ENCODE data around the gene SMPD2. TPM values are rescaled to one million over a fixed set of nuclear protein-coding genes. Genes with fewer than 3 reads are reported as not detected.

SMPD2 gene
- total RNA-seq, 1 experiment from 2014 or later = 10.1 TPM

DNA sequence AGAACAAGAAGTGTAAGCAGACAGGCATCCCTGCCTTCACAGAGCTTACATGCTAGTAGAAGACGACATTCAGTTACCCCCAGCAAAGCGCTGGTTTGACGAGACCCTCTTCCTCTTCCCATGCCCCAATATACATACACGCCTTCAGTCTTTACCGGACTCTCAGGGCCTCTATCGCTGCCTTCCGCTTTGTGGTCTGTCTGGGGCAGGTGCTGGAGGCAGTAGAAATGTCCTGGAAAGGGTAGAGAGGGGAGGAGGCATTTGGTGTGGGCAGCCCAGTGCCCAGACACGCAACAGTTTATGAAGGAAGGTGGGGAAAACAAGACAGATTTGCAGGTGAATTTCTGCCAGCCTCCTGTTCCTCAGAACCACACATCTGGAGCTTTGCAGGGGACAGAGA lies 6.0 kb downstream of the SMPD2 start:
- no peak for DNase-seq (ENCODE audit: low read depth)

DNA sequence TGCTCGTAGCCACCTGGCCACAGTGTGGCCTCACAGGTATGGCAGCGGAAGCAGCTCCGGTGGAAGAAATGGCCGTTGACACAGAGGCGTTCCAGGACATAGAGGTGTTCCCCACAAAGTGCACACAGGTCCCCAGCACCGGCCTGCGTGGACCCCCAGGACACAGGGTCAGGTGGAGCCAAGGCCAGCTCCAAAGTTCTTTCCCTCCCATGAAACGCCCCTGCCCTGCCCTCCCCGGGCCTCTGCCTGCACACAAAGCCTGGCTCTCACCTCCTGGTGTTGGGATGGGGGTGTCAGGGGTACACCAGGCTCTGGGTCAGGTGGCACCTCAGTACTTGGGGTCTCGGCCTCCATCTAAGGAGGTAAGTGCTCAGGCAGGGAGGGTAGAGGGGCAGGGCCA lies 6.6 kb downstream of the SMPD2 start:
- DNase-seq (ENCODE audit: low read depth) = no peak

DNA sequence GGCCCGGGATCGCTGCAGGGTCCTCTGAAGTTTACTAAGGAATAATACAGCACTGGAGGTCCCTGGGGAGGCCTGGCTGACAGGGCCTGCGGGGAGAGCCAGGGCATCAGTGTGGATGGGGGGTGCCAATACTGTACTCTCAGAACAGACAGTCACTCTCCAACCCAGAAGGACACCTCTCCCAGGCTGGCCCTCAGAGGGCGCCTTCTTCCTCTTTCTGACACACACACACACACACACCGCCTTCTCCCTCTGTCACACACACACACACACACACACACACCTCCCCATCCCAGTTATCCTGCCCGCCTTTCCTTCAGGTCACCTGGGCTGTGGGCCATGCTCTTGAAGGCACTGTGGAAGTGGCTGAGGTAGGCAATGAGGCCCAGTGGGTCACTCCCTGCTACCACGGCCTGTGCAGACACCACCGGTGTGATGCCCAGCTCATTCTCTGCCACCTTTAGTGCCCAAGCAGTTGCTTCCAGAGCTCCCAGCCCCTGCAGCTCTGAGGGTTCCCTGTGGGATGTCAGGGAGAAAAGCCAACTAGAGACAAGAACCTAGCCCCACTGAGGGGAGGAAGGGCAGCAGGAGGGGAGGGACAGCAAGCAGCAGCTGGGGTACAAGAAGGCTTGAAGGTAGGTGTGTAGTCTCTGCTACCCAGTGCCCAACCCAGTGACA lies 7.5 kb downstream of the SMPD2 start:
- DNase-seq (ENCODE audit: low read depth) = no peak

DNA sequence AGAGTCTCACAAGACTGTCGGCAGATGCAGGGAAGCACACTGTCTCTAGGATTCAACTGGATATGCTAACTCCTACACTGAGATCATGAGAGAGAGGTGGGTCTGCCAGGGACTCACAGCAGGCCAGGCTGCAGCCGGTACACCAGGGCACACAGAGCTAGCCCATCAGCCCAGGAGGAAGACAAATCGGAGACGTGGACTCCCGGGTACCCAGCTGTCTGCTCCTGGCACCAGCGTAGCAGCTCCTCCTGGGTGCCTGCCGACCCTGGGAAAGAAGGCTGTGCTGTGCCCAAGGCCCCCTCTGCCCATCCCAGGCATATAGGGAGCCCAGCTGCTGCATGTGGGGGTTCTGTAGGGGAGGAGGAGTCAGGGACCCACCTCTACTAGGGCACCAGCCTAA lies 8.1 kb downstream of the SMPD2 start:
- DNase-seq (ENCODE audit: low read depth) = no peak

DNA sequence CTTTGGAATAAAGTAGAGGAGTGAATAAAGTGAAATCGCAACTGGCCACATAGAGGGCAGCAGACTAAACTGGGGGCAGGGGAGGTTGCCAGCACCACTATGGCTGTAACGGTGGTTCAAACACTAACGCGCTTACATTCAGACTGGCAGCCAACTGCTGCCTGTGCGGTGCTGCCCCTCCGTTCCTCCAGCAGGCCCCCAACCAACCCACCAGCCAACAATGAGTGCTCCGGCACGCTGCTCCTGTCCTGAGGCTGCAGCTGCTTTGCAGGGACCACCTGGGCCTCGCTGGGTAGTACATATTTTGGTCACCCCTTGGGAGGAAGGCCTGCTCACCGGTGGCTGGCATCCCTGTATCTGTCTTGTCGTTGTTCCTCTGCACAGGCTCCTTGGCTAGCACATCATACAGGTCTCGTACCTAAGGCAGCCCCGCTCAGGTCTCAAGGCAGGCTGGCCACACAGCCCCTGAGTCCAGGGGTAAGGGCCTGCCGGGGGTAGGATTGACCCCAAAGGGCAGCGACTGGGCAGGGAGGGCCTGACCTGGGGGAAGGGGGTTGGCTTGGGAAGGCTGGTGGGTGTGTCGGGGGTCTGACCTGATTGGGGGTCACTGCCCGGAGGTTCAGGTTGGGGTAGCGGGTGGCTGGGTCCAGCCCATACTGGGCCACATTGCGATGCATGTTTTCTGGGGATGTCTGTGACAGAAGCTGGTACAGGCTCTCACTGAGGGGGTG lies 8.7 kb downstream of the SMPD2 start:
- no peak for DNase-seq (ENCODE audit: low read depth)

DNA sequence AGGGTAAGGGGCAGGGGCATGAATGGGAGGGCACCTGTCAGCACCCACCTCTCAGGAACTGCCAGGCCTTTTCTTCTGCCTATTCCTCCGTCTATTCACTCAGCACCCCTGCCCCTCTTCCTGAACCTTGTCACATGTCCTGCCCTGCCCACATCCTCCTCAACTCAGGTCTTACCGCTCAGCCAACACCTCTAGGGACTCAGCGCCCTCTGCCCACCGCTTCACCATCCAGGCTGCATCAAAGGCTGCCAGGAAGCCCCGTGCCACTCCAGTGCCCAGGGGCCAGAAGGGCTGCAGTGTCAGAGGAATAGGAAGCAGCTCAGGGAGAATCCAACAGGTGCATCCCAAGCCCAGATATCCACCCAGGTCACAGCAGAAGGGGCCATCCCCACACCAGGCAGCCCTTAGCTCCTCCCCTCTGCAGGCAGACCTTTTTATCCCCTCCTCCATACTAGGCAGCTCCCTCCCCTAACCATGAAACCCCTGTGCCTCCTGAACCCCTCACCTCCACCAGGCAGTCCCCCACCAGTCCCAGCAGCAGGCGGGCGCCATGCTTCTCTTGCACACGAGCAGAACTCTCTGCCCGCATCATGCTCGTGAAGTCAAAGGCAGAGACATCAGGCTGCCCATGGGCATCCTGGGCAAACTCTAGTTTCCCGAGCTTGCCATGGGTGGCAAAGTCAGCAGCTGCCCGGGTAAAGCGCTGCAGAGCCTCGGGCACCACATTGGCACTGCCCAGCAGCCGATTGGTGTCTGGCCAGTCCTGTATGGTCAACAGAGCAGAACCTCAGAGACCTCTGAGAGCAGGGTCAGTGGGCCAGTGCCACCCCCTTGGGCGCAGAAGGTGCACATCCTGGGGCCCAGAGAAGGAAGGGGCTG lies 9.5 kb downstream of the SMPD2 start:
- no peak for DNase-seq (ENCODE audit: low read depth)

DNA sequence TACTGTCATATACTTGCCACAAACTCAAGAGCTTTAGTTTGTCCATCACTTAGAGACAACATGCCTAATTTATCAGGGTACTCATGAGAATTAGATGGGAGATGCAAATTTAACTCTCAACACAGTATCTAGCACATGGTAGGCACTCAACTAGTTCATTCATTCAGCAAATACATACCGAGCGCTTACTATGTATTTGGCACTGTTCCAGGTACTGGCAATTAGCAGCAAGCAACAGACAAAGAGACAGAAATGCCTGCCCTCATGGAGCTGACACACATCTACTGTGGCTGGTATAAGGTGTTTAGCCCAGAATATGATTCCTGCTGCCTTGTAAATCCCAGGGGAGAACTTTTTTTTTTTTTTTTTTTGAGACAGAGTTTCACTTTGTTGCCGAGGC lies 10.3 kb downstream of the SMPD2 start:
- DNase-seq (ENCODE audit: low read depth) = no peak

DNA sequence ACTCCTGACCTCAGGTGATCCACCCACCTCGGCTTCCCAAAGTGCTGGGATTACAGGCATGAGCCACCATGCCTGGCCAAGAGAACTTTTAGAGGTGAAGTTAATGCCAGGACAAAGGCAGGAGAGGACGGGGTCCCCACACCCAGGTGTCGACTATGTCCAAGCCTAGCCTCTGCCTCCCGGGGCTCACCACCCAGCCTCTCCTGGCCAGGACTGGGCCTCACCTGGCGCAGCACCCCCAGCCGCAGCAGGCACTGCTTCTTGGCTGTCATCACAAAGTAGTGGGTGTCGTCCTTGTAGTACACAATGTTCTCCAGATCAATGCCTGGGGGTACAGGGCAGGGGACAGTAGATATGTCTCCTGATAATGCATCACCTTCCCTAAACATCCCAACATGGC lies 10.9 kb downstream of the SMPD2 start:
- DNase-seq (ENCODE audit: low read depth) = no peak

DNA sequence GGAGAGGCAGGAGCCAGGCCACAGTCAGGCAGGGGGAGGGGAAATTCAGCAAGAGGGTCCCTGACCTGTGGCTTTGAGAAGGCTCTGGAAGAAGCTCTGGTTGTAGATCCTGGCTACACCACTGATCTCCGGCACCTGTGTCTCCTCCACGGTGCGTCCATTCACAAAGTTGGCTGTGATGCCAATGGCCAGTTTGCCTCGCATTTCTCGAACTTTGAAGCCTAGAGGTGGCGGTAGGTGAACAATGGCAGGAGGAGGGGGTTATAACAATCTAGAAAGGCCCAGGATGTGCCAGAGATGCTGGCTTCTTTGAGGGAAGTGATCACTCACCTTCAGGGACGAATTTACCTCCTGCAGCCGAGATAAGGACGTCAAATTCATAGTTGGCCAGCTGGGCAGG lies 11.7 kb downstream of the SMPD2 start:
- DNase-seq (ENCODE audit: low read depth) = no peak

DNA sequence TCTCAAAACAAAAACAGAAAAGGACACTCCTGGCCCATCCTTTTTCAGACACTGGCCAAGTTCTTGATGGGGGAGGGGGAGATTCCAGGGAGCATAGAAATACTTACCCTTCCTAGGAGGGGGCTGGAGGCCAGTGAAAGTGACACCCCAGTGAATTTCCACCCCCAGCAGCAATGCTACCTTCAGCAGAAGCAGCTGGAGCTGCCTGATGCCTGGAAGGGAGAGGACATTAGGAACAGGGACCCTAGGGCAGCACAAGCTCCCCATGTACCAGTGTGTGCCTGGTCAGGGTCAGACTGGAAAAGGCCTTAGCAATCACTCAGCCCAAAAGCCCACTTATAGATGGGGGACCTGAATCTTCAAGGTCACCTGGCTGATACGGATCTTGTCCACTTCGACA lies 12.6 kb downstream of the SMPD2 start:
- no peak for DNase-seq (ENCODE audit: low read depth)

DNA sequence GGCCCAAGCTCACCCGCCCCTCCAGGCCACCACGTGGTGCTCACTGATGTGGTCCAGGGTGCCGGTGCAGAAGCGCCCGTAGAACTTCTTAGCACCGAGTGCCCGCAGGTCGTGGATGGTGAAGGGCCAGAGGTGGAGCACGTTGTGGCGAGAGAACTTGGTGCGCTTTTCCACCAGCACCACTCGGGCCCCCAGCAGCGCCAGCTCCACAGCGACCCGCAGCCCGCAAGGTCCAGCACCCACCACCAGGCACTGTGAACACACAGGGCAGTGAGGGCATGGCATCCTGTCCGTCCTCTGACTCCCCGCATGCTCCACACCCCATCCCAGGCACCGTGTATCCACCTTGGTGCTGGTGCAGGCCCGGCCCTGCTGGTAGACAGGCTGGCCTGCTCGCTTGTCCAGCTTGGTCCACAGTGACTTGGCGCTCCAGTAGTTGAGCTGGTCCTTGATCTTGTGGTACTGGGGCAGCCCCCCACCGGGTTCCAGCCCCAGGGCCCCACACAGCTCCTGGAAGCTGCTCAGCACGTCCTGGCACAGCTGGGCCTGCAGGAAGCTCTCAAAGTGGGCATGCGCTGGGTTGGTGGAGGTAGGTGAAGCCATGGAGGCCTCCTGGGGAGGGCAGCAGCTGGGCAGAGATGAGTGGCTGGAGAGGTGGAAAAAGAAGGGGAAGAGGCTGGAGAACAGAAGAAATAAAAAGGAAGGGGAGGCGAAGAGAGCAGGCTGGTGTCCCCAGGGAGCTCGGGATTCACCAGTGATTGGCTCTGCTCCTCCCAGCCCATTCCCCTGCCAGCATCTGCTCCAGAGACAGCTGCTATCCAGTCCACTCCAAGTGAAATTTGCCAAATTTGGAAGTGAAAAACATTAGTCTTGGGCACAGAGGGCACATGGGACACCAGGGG lies 13.3 kb downstream of the SMPD2 start:
- DNase-seq (ENCODE audit: low read depth) = no peak

DNA sequence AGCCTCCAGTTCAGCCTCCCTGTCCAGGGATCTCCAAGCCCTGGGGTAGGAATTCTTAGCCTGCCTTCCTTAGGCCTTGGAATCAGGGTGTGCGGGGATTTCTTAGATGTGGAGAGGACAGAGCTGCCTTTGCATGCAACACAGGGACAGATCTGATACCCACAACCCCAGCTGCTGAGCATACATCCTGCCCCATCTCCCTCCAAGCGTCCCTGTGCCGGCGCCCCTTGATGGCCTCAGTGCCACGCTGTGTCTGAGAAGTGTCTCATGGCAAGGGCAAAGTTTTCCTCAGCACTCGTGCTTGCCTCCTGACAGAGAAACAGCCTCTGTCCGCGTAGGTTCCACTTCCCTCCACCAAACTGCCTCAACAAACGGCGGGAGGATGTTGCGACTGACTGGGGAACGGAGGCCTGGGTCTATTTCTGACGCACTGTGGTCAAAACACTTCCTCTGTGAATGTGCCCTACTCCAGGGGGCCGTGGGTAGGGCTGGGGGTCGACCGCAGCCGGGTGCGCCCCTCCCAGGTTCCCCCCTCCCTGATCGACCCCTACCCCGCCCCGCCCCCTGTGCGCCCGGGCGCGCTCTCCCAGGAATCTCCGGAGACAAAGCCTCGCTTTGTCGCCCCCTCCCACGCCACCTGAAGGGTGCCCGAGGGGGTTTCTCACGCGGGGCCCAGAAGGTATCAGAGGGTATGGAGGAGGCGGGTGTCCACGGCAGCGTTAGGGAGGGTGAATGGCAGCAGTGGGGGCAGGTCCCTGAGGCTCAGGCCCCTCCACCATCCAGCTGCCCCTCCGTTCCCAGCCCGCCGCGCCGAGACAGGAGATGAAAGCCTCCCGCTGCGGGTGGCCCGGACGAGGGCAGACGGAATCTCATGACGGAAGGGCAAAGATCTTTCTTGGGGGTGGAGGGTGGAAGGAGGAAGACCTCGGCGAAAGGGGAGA lies 14.2 kb downstream of the SMPD2 start:
- no peak for DNase-seq (ENCODE audit: low read depth)

DNA sequence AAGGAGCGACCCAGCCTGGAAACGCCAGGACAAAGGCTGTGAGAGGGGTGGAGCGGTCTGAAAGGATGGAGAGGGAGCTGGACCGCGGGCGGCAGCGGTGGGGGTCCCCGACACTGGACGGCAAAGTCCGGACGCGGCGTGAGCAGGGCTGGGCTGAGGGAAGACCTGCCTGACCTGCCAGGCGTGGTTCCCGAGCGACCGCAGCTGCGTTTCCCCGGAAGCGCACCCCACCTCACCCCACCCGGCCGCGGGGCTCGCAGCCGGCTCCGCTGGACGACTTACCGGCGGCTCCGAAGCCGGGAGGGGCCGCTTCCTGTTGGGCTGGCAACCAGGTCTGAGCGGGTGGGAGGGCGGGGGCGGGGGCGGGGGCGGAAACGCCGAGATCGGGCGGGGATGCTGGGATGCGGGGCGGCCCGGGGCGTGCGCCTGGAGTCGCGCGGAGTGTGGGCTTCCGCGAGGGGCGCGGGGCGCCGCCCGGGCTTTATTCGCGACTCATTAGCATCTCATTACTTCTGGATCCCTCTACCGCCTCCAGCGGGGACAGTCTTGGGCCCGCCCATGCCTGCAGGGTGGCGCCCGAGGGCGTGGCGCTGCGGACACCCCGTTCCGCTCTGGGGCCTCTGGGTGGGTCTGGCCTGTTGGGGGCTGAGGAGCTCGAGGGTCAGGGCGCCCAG lies 15.1 kb downstream of the SMPD2 start, which contains the start of gene MICAL1:
TSS of gene MICAL1 (minus strand) at position 336 of the 674 bp plus-strand sequence. CDS start 1,576 bp downstream, outside the sequence.
- DNase-seq (ENCODE audit: low read depth) = peak; percentile 71

DNA sequence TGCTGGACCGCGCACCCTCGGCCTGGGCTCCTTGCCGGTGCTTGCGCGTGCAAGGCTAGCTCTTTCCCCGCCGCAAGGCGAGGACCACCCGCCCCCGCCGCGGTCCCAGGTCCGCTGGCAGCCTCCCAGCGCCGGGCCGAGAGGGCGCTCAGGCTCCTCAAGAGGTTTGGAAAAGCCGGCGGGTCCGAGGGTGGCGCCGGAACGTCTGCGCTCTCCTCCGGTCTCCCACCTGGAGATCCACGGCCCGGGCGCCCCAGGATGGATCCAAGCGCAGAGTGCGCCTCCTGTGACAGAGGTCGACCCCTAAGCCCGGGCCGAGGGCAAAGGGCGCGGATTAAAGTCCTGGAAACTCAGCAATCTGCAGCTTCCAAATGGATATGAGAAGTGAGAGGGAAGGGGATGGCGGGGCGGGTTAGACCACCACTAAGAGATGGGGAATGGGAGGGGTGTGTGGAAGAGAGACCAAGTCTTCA lies 15.6 kb downstream of the SMPD2 start:
- DNase-seq (ENCODE audit: low read depth) = no peak

DNA sequence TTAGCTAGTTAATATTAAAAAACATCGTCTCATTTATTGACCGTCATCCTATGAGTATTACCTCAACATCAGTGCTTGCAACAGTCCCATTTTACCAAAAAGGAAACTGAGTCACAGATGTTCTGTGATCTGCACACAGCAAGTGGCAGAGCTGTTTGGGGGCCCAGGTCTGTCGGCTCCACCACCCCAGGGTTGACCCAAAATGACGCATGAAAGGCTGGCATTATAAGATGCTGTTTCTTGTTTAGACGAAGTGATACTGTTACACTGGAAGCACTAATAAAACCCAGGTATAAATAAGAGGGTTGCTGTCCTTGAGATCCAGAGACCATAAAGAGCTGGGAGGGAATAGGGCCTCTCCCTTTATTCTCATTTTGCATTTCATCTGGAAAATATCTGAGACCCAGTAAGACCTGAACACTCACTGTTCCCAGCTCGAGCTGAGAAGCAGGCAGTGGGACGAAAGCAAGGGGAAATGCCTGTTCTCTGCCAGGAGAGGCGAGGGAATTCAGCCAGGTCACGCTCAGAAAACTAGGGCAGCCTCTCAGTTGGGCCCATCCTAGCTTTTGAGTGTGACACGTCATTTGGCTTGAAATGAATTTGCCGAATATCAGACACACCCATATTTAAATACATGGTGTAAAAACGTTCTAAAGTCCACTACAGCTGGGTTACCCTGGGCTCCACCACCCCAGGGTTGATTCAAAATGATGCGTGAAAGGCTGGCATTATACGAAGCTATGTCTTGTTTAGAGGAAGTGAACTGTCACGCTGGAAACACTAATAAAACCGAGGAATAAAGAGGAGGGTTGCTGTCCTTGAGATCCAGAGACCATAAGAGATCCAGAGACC lies 16.4 kb downstream of the SMPD2 start:
- peak; percentile 46 for DNase-seq (ENCODE audit: low read depth)

DNA sequence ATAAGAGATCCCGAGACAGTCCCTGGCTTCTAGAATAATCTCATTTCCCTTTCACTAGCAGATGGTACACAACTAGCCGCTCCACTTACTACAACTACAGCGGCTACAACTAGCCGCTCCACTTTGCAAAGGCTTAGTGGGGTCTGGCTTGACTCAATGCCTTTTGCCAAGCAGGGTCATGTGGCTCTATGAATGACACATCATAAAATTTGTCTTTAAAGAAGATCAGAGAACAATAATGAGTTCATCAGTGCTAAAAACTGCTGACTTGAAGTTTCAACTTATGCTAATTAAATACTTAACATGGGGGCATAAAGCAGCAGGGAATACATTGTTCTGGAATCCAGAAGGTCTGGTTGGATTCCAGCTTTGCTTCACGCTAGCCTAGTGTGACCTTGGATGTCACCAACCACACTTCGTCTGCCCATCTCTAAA lies 17.1 kb downstream of the SMPD2 start:
- DNase-seq (ENCODE audit: low read depth) = no peak

DNA sequence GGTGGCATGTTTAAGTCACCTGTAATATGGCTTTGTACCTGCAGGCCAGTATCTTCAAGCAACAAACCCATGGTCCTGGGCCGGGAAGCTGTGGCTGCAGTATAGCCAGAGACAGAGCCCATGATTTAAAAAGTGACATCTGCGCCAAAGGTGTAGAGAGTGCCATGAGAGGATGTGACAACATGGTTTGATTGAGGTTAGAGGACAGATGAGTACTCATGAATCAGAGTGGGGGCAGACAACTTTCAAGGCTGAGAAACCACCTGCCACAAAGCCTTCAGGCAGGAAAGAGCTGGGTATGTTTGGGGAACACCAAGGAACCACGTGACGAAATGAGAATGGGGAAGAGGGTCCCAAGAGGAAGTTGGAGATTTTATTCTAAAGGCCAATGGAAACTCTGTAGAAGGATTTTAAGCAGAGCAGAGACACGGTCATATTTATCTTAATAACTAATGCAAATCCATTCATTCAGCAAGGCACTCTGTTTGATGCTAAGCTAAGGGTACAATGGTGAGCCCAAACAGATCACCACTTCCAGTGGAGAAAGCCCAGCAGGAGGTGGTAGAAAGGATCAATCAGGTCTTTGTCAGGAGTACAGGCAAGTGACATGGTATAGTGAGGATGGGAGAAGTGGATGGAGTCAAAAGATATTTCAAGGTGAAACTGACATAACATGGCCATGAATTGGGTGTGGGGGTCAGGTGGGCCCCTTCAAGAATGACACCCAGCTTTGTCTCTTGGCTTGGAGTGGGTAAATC lies 18.4 kb downstream of the SMPD2 start:
- no peak for DNase-seq (ENCODE audit: low read depth)
